ENCODE results near the gene CCR2.
"Not testable (repeated sequence)": the region's sequence is repeated elsewhere in the genome, so short reads cannot be mapped to it uniquely, and the experiment has no call there.

CCR2 gene

GRCh38 chr3:46400000-46400734 lies 46.3 kb downstream of the CCR2 start:
- H3K27me3 ChIP-seq, result no peaks in the 10 kb centered on the region
- H3K36me3 ChIP-seq, result no peaks in the 10 kb centered on the region
- H3K4me1 ChIP-seq, result no peaks in the 10 kb centered on the region
- TF ChIP-seq, protein P1, sequence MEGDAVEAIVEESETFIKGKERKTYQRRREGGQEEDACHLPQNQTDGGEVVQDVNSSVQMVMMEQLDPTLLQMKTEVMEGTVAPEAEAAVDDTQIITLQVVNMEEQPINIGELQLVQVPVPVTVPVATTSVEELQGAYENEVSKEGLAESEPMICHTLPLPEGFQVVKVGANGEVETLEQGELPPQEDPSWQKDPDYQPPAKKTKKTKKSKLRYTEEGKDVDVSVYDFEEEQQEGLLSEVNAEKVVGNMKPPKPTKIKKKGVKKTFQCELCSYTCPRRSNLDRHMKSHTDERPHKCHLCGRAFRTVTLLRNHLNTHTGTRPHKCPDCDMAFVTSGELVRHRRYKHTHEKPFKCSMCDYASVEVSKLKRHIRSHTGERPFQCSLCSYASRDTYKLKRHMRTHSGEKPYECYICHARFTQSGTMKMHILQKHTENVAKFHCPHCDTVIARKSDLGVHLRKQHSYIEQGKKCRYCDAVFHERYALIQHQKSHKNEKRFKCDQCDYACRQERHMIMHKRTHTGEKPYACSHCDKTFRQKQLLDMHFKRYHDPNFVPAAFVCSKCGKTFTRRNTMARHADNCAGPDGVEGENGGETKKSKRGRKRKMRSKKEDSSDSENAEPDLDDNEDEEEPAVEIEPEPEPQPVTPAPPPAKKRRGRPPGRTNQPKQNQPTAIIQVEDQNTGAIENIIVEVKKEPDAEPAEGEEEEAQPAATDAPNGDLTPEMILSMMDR (IDR thresholded peaks at IDR 0.05; ENCODE audit: low read depth, low read length), result no peak
- no peak overlapping the region for H3K4me3 ChIP-seq (ENCODE audit: low read depth, low read length)
- DNase-seq, result no peak
- no peaks in the 10 kb centered on the region for H3K9me3 ChIP-seq

GRCh38 chr3:46400846-46401245 lies 46.9 kb downstream of the CCR2 start:
- DNase-seq, result no peak
- Histone ChIP-seq H3K9me3 (no peaks in the 10 kb centered on the region), H3K36me3 (no peaks in the 10 kb centered on the region), H3K4me1 (no peaks in the 10 kb centered on the region), H3K27me3 (no peaks in the 10 kb centered on the region), H3K4me3 (ENCODE audit: low read depth, low read length) (no peak overlapping the region)
- TF ChIP-seq, protein P1 (IDR thresholded peaks at IDR 0.05; ENCODE audit: low read depth, low read length), result no peak

- Histone ChIP-seq H3K27me3 (no peaks in the 10 kb centered on the region), H3K4me3 (ENCODE audit: low read depth, low read length) (no peak overlapping the region), H3K36me3 (no peaks in the 10 kb centered on the region), H3K4me1 (no peaks in the 10 kb centered on the region), H3K9me3 (no peaks in the 10 kb centered on the region)
- TF ChIP-seq, protein P1 (IDR thresholded peaks at IDR 0.05; ENCODE audit: low read depth, low read length), result no peak
- DNase-seq, result no peak
Measured at GRCh38 chr3:46401579-46401978, 47.7 kb downstream of the CCR2 start.

DNA sequence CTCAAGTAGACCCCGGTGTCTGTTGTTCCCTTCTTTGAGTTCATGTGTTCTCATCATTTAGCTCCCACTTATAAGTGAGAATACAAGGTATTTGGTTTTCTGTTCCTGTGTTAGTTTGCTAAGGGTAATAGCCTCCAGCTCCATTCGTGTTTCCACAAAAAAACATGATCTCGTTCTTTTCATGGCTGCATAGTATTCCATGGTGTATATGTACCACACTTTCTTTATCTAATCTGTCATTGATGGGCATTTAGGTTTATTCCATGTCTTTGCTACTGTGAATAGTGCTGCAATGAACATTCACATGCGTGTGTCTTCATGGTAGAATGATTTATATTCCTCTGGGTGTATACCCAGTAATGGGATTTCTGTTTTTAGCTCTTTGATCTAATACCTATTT lies 49.0 kb downstream of the CCR2 start:
- H3K9me3 ChIP-seq; H3K36me3 ChIP-seq; H3K4me3 ChIP-seq (ENCODE audit: low read depth, low read length); DNase-seq; H3K27me3 ChIP-seq; H3K4me1 ChIP-seq: not testable (repeated sequence)

- DNase-seq, result no peak
- TF ChIP-seq, protein P1 (IDR thresholded peaks at IDR 0.05; ENCODE audit: low read depth, low read length), result no peak
Measured at GRCh38 chr3:46405301-46406019, 51.5 kb downstream of the CCR2 start.

GRCh38 chr3:46406443-46406787 lies 52.5 kb downstream of the CCR2 start:
- no peak overlapping the region for H3K4me3 ChIP-seq (ENCODE audit: low read depth, low read length)
- no peaks in the 10 kb centered on the region for H3K9me3 ChIP-seq
- no peaks in the 10 kb centered on the region for H3K27me3 ChIP-seq
- TF ChIP-seq, protein P1 (IDR thresholded peaks at IDR 0.05; ENCODE audit: low read depth, low read length), result no peak
- no peak for DNase-seq
- H3K4me1 ChIP-seq, result no peaks in the 10 kb centered on the region
- no peaks in the 10 kb centered on the region for H3K36me3 ChIP-seq

More at GRCh38 chr3:46405301-46406019, 51.5 kb downstream of the CCR2 start:
- Histone ChIP-seq H3K9me3 (no peaks in the 10 kb centered on the region), H3K4me3 (ENCODE audit: low read depth, low read length) (no peak overlapping the region), H3K27me3 (no peaks in the 10 kb centered on the region), H3K4me1 (no peaks in the 10 kb centered on the region), H3K36me3 (no peaks in the 10 kb centered on the region)
